Stimulated activated naive CD8-positive, alpha-beta T cell treated with anti-CD3 and anti-CD28 coated beads, Interleukin-15, Interleukin-2, amounts not matched to agents 100 ng/mL and 50 ng/mL, for 24 hours (primary cell): Measurements from ENCODE around the gene CCDC30.

ENCODE experiments used
- H3K27ac Mint-ChIP-seq: one replicate; pipeline ENCODE4 v1.8.0; 2021; ENCODE audit warnings: mild to moderate bottlenecking, mixed read lengths
- H3K27me3 Mint-ChIP-seq: one replicate; pipeline ENCODE4 v1.8.0; 2021; ENCODE audit warnings: mixed read lengths
- H3K36me3 Mint-ChIP-seq: one replicate; pipeline ENCODE4 v1.8.0; 2021; ENCODE audit warnings: low read depth, mixed read lengths
- H3K4me1 Mint-ChIP-seq: one replicate; pipeline ENCODE4 v1.8.0; 2021; ENCODE audit warnings: low read depth, mixed read lengths
- H3K4me3 Mint-ChIP-seq: one replicate; pipeline ENCODE4 v1.8.0; 2021; ENCODE audit warnings: mild to moderate bottlenecking, mixed read lengths
- H3K9me3 Mint-ChIP-seq: one replicate; pipeline ENCODE4 v1.8.0; 2021; ENCODE audit warnings: mixed read lengths

The CCDC30 gene

GRCh38 chr1:42700006-42700405 lies 236.9 kb downstream of the CCDC30 start:
- H3K4me1 Mint-ChIP-seq = peaks cover 24% of the 10 kb centered on the region
- no peak overlapping the region for H3K4me3 Mint-ChIP-seq
- peaks cover 97% of the 10 kb centered on the region for H3K36me3 Mint-ChIP-seq
- H3K9me3 Mint-ChIP-seq = no peaks in the 10 kb centered on the region
- no peak overlapping the region for H3K27ac Mint-ChIP-seq
- no peaks in the 10 kb centered on the region for H3K27me3 Mint-ChIP-seq

- Mint-ChIP-seq H3K27ac (no peak overlapping the region), H3K9me3 (no peaks in the 10 kb centered on the region), H3K4me3 (no peak overlapping the region), H3K36me3 (peaks cover 90% of the 10 kb centered on the region), H3K4me1 (peaks cover 6% of the 10 kb centered on the region), H3K27me3 (no peaks in the 10 kb centered on the region)
These were observed 240.9 kb downstream of the CCDC30 start for GRCh38 chr1:42703888-42704464.
